Astrocyte of the spinal cord (primary cell): Measurements from ENCODE around the gene TRIM42.

Experiments used
- DNase-seq: peaks from one replicate; pipeline ENCODE4 v3.0.0; 2011; ENCODE audit warnings: low read depth, low spot score
- H3K4me3 ChIP-seq: 2 replicates; pipeline ENCODE4 v1.5.1; 2011; ENCODE audit warnings: low read depth, mild to moderate bottlenecking, low read length, moderate library complexity
- in situ Hi-C: cut with HindIII; loops from 2 replicates; pipeline ENCODE4 v1.10.0; 2017; ENCODE audit warnings: low sequenced_read_pairs
- TF ChIP-seq, protein P1 (sequence below): IDR thresholded peaks from 2 replicates; pipeline ENCODE4 v1.5.1; 2012; ENCODE audit warnings: low read depth, mild to moderate bottlenecking, low read length, inconsistent platforms

The TRIM42 gene

DNA sequence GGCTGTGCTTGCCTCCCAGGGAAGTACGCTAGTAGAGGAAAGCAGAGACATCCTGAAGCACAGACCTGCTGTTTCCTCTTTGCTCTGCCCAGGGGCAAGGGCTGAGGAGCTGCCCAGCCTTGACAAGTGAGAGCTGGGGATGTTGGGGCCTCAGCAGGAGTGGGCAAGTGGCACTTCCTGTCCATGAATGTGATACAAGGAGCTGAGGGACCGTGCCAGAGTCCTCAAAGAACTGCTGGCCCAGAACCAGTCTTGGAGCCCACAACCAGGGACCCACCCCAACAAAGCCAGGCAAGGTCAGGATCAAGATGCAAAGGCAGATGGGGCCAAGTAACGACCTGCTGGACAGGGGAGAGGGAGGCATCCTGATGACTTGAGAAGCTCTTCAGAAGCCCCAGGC, 70.3 kb downstream of the TRIM42 start:
- no peak overlapping the region for H3K4me3 ChIP-seq
- TF ChIP-seq, protein P1, sequence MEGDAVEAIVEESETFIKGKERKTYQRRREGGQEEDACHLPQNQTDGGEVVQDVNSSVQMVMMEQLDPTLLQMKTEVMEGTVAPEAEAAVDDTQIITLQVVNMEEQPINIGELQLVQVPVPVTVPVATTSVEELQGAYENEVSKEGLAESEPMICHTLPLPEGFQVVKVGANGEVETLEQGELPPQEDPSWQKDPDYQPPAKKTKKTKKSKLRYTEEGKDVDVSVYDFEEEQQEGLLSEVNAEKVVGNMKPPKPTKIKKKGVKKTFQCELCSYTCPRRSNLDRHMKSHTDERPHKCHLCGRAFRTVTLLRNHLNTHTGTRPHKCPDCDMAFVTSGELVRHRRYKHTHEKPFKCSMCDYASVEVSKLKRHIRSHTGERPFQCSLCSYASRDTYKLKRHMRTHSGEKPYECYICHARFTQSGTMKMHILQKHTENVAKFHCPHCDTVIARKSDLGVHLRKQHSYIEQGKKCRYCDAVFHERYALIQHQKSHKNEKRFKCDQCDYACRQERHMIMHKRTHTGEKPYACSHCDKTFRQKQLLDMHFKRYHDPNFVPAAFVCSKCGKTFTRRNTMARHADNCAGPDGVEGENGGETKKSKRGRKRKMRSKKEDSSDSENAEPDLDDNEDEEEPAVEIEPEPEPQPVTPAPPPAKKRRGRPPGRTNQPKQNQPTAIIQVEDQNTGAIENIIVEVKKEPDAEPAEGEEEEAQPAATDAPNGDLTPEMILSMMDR: no peak
- in situ Hi-C loops: no loop called here
- no peak for DNase-seq

DNA sequence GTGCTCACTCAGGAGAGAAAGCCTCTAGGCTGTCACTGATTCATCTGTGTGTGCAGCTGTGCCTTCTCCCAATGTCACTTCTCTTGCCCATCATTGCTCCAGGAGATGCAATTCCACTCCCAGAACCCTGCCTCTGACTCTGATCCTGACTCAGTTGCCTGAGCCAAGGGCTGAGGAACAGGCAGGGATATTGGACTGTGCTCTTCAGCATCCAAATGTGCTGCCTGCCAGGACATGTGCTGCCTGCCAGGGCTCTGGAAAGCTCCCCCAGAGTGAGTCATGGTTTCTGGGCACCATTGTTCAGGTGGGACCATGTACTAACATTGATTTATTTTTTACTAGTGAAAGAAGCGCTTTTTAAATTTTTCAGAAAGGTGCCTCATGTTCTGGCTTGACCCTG, 71.0 kb downstream of the TRIM42 start:
- DNase-seq: no peak
- in situ Hi-C loops: no loop called here
- no peak overlapping the region for H3K4me3 ChIP-seq
- TF ChIP-seq, protein P1: no peak
